A673 (cell line): ENCODE measurements around the gene CEACAM3. TPM values are rescaled to one million over a fixed set of nuclear protein-coding genes. Genes with fewer than 3 reads are reported as not detected.
A peak's percentile ranks its signal among the peaks of the same experiment; 100 is the strongest.
"Not testable (repeated sequence)": the region's sequence is repeated elsewhere in the genome, so short reads cannot be mapped to it uniquely, and the experiment has no call there.

Experiments used
- Bru-seq: library from RNA; stranded (reverse); fragments of 400-500 nt; gene quantifications from one replicate; lab custom pipeline; 2021; lab: Mats Ljungman, UMichigan
- BruChase-seq, 2 experiments: library from RNA; stranded (reverse); fragments of 400-500 nt; gene quantifications; one replicate each; lab custom pipeline; 2021; lab: Mats Ljungman, UMichigan
- BruUV-seq: library from RNA; stranded (reverse); fragments of 400-500 nt; replicated peaks from 2 replicates; lab custom pipeline; 2021; lab: Mats Ljungman, UMichigan
- CTCF ChIA-PET: fragments of 300-600 bp; sonication (Branson Sonifier 250); formaldehyde crosslinking; loops from one replicate; lab custom pipeline; 2022; ENCODE audit warnings: antibody characterized with exemption; lab: Charles Lee
- POLR2A ChIA-PET: fragments of 300-600 bp; sonication (Branson Sonifier 250); formaldehyde crosslinking; loops from one replicate; lab custom pipeline; 2022; ENCODE audit warnings: antibody characterized with exemption; ENCODE audit not compliant: low non-redundant PET; lab: Charles Lee
- DNase-seq: peaks from one replicate; pipeline ENCODE4 v3.0.0-alpha.2; 2015; ENCODE audit warnings: low spot score
- H3K27ac ChIP-seq: fragments of 200-600 bp; sonication (generic); 2 replicates; pipeline ENCODE4 v1.5.1; 2016; ENCODE audit warnings: mixed run types, low read depth, mild to moderate bottlenecking, mixed read lengths, antibody characterized with exemption, low read length; ENCODE audit not compliant: poor library complexity, severe bottlenecking
- H3K27me3 ChIP-seq: fragments of 200-600 bp; sonication (generic); replicated peaks from 2 replicates; pipeline ENCODE4 v1.6.1; 2017; ENCODE audit warnings: mixed run types, low read depth, mild to moderate bottlenecking, mixed read lengths, antibody characterized with exemption, low read length; ENCODE audit not compliant: insufficient read depth, poor library complexity
- H3K36me3 ChIP-seq: fragments of 200-600 bp; sonication (generic); 2 replicates; pipeline ENCODE4 v1.6.1; 2016; ENCODE audit warnings: mixed run types, mild to moderate bottlenecking, mixed read lengths, antibody characterized with exemption, low read length; ENCODE audit not compliant: insufficient read depth, poor library complexity, severe bottlenecking
- H3K4me1 ChIP-seq: fragments of 200-600 bp; sonication (generic); 2 replicates; pipeline ENCODE4 v1.6.1; 2017; ENCODE audit warnings: mixed run types, mild to moderate bottlenecking, mixed read lengths, antibody characterized with exemption, low read length; ENCODE audit not compliant: insufficient read depth, poor library complexity, severe bottlenecking
- H3K4me3 ChIP-seq: fragments of 200-600 bp; sonication (generic); 2 replicates; pipeline ENCODE4 v1.5.1; 2016; ENCODE audit warnings: low read depth, mixed run types, mild to moderate bottlenecking, mixed read lengths, low read length; ENCODE audit not compliant: poor library complexity, severe bottlenecking
- H3K9me3 ChIP-seq: fragments of 200-600 bp; sonication (generic); 2 replicates; pipeline ENCODE4 v1.6.1; 2016; ENCODE audit warnings: mixed run types, low read depth, mild to moderate bottlenecking, mixed read lengths, antibody characterized with exemption, low read length; ENCODE audit not compliant: poor library complexity, severe bottlenecking
- CTCF ChIP-seq: fragments of 300-800, 200-600 bp; sonication (generic); conservative IDR thresholded peaks from 2 replicates; pipeline ENCODE4 v1.5.1; 2017; ENCODE audit warnings: low read depth, mild to moderate bottlenecking, antibody characterized with exemption, low read length, moderate library complexity, mixed read lengths
- EZH2 ChIP-seq: fragments of 200-600 bp; sonication (generic); IDR thresholded peaks from 2 replicates; pipeline ENCODE4 v1.6.1; 2017; ENCODE audit warnings: borderline replicate concordance, low read depth, mild to moderate bottlenecking, mixed read lengths, antibody characterized with exemption, low read length; ENCODE audit not compliant: poor library complexity, severe bottlenecking
- intact Hi-C: fragments of 100-400 bp; cut with micrococcal nuclease; formaldehyde crosslinking; loops from one replicate; pipeline ENCODE4 v1.10.0; 2022; ENCODE audit not compliant: unreplicated experiment
- long read RNA-seq: library from polyadenylated mRNA; stranded (forward); transcript quantifications from one replicate; pipeline ENCODE4 v2.0.0, GENCODE V29; 2022
- total RNA-seq: library from RNA; stranded (reverse); gene quantifications from 2 replicates; pipeline ENCODE4 v1.2.3, GENCODE V29; 2021

CEACAM3 gene
- total RNA-seq (not detected in 2 replicates), Bru-seq, nascent RNA (not detected), BruChase-seq, experiment 1, labeled RNA remaining after a 2-hour chase (not detected), BruChase-seq, experiment 2, labeled RNA remaining after a 6-hour chase (not detected)
- long read RNA-seq = 0 reads

DNA sequence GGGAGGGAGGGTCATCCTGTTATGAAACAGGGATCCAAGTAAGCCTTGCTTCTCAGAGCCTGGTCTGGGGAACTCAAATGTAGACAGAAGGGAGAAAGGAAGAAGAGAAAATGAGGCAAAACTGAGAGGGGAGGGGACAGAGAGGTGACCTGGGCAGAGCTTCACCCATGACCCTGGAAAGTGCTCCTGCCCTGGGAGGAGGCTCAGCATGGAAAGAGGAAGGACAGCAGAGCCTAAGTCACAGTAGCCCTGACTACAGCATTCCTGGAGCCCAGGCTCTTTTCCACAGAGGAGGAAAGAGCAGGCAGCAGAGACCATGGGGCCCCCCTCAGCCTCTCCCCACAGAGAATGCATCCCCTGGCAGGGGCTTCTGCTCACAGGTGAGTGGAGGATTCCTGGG is at the start of gene CEACAM3:
Gene CEACAM3, plus strand, starts transcription at position 226 of the 400 bp plus-strand sequence. Its CDS starts 91 bp downstream, at position 317.
- CTCF ChIA-PET = no interaction called here
- POLR2A ChIA-PET = no interaction called here
- intact Hi-C loops = loop anchor here (10.0 kb wide), 1 partner anchor 158 kb away; the partner anchor contains the start of gene RABAC1
- Histone ChIP-seq H3K27me3 (no peaks in the 10 kb centered on the region), H3K9me3 (no peaks in the 10 kb centered on the region), H3K4me1 (no peaks in the 10 kb centered on the region), H3K27ac (no peak within 1 kb of the TSS), H3K36me3 (no peaks in the 10 kb centered on the region), H3K4me3 (no peak within 1 kb of the TSS)
- no peak for TF ChIP-seq EZH2
- TF ChIP-seq CTCF = no peak
- no TSS peak for BruUV-seq
- DNase-seq = no peak

GRCh38 chr19:41746593-41747227 is 49.7 kb upstream of the CEACAM3 start:
- H3K36me3 ChIP-seq = no peaks in the 10 kb centered on the region
- peaks cover 62% of the 10 kb centered on the region for H3K4me1 ChIP-seq
- intact Hi-C loops = loop anchor here (1.0 to 10.0 kb wide), 6 partner anchors 39 to 1604 kb away; partner anchors contain the start of genes BCKDHA and EXOSC5
- ChIA-PET CTCF (interaction anchor here (1.0 to 3.5 kb wide), 6 partner anchors 19 to 176 kb away, joined by 3 to 21 read pairs (median 6); no protein-coding TSS in a partner anchor), POLR2A (no interaction called here)
- H3K4me3 ChIP-seq = no peak overlapping the region
- H3K27ac ChIP-seq = peak overlapping the region; percentile 96
- H3K9me3 ChIP-seq = no peaks in the 10 kb centered on the region
- BruUV-seq = no TSS peak
- TF ChIP-seq EZH2 (no peak), CTCF (peak; percentile 87)
- peak; percentile 94 for DNase-seq
- H3K27me3 ChIP-seq = no peaks in the 10 kb centered on the region

- peak overlapping the region; percentile 95 for H3K27ac ChIP-seq
- ChIA-PET CTCF (interaction anchor here (1.0 to 1.9 kb wide), 2 partner anchors 106 to 639 kb away, joined by 5 to 14 read pairs; no protein-coding TSS in a partner anchor), POLR2A (interaction anchor here (0.9 kb wide), 1 partner anchor 450 kb away, joined by 28 read pairs; no protein-coding TSS in a partner anchor)
- no peaks in the 10 kb centered on the region for H3K27me3 ChIP-seq
- no TSS peak for BruUV-seq
- TF ChIP-seq CTCF (no peak), EZH2 (no peak)
- H3K4me3 ChIP-seq = no peak overlapping the region
- no peaks in the 10 kb centered on the region for H3K9me3 ChIP-seq
- H3K4me1 ChIP-seq = peaks cover 63% of the 10 kb centered on the region
- H3K36me3 ChIP-seq = no peaks in the 10 kb centered on the region
- intact Hi-C loops = loop anchor here (5.0 to 10.0 kb wide), 4 partner anchors 106 to 1606 kb away; partner anchors contain the start of genes BCKDHA and EXOSC5
- peak; percentile 90 for DNase-seq
Measured at GRCh38 chr19:41748012-41748411, 48.4 kb upstream of the CEACAM3 start.

GRCh38 chr19:41750248-41751134 is 45.9 kb upstream of the CEACAM3 start:
- not testable (repeated sequence) for BruUV-seq

More at GRCh38 chr19:41750248-41751134, 45.9 kb upstream of the CEACAM3 start:
- intact Hi-C loops, H3K4me3 ChIP-seq, DNase-seq, H3K27me3 ChIP-seq, H3K9me3 ChIP-seq, H3K36me3 ChIP-seq, CTCF ChIA-PET: not testable (repeated sequence)
- Histone ChIP-seq H3K27ac (peak overlapping the region; percentile 16), H3K4me1 (peaks cover 51% of the 10 kb centered on the region)
- POLR2A ChIA-PET = interaction anchor here (0.8 kb wide), 1 partner anchor 83 kb away, joined by 5 read pairs; no protein-coding TSS in a partner anchor
